SKM-1 (cell line): Measurements from ENCODE around the gene MOAP1.
"Not testable (repeated sequence)": the region's sequence is repeated elsewhere in the genome, so short reads cannot be mapped to it uniquely, and the experiment has no call there.

Source experiments
- DNase-seq: peaks from one replicate; lab custom pipeline; 2025; ENCODE audit not compliant: unreplicated experiment; lab: John Stamatoyannopoulos, UW

The MOAP1 gene, protein sequence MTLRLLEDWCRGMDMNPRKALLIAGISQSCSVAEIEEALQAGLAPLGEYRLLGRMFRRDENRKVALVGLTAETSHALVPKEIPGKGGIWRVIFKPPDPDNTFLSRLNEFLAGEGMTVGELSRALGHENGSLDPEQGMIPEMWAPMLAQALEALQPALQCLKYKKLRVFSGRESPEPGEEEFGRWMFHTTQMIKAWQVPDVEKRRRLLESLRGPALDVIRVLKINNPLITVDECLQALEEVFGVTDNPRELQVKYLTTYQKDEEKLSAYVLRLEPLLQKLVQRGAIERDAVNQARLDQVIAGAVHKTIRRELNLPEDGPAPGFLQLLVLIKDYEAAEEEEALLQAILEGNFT

GRCh38 chr14:93184391-93185348, at the start of gene MOAP1, which contains the start of gene LYSET:
TSS of gene MOAP1 (minus strand) at chr14:93184897. CDS start at chr14:93184242, 655 bp downstream.
TSS of gene LYSET (plus strand) at chr14:93185317. CDS start at chr14:93185406, 89 bp downstream.
- peak; percentile 13 for DNase-seq

GRCh38 chr14:93233078-93233477, 48.4 kb upstream of the MOAP1 start:
- DNase-seq, result not testable (repeated sequence)

- no peak for DNase-seq
Observed at GRCh38 chr14:93232159-93232558, 47.5 kb upstream of the MOAP1 start.

- DNase-seq, result no peak
Observed at GRCh38 chr14:93231129-93231979, 46.7 kb upstream of the MOAP1 start.

- no peak for DNase-seq
Observed at GRCh38 chr14:93230539-93230938, 45.8 kb upstream of the MOAP1 start.

DNA sequence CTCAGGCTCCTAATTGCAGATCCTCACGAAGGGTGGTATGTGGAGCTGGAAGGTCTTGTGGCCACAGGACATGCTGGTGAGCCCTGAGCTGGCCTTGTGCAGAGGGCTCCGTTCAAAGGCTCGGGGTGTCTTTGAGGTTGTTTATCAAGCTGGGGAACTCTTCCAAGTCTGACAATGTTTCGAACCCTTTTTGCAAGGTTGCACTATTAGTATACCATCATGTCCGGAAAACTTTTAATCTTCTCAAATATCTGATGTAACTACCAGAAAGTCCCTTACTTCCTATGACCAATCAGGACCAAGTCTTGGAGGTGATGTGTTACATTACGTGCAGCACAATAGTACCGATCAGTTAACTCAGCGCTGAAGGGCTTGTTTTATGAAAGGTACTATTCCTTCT, 43.9 kb upstream of the MOAP1 start:
- DNase-seq, result no peak

- no peak for DNase-seq
Observed at GRCh38 chr14:93223565-93223964, 38.9 kb upstream of the MOAP1 start.

GRCh38 chr14:93220509-93220908, 35.8 kb upstream of the MOAP1 start:
- no peak for DNase-seq

GRCh38 chr14:93219103-93219726, 34.5 kb upstream of the MOAP1 start:
- DNase-seq, result peak; percentile 1

- DNase-seq, result no peak
Observed at GRCh38 chr14:93214598-93214997, 29.9 kb upstream of the MOAP1 start.

- DNase-seq, result no peak
Observed at GRCh38 chr14:93212432-93212831, 27.7 kb upstream of the MOAP1 start.

GRCh38 chr14:93207468-93208308, 23.0 kb upstream of the MOAP1 start:
- no peak for DNase-seq

DNA sequence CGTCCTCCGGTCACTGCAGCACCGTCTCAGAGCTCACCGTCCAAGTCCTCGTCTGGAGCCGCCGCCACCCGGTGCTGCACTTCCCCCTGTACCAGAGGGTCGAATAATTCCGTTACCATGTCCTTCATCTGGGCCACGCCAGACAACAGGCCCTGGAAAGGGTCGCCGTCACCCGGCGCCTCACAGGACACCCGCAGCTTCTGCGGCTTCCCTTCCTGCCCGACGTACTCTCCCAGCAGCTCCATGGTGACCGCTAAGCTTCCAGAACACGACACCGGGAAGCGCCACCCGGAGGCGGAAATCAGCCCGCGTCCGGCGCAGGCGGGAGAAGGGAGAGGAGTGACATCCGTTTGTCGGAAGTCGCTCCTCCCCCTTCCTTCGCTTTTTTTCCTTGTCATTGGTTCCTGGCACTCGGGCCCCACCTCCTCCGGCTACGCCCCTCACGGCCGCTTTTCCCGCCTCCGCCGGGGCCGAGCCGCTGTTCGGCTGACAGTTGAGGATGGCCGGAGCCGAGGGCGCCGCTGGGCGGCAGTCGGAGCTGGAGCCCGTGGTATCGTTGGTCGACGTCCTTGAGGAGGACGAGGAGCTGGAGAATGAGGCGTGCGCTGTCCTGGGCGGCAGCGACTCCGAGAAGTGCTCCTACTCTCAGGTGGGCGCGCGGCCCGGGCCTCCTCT, 22.2 kb upstream of the MOAP1 start, which contains the start of the genes GON7 and UBR7:
Gene GON7 (minus strand): TSS at position 273 of the 675 bp plus-strand sequence. CDS start 28 bp downstream, at position 245.
Gene UBR7 (plus strand): TSS at position 464 of the 675 bp plus-strand sequence. CDS start 36 bp downstream, at position 500.
- DNase-seq, result peak; percentile 55

DNA sequence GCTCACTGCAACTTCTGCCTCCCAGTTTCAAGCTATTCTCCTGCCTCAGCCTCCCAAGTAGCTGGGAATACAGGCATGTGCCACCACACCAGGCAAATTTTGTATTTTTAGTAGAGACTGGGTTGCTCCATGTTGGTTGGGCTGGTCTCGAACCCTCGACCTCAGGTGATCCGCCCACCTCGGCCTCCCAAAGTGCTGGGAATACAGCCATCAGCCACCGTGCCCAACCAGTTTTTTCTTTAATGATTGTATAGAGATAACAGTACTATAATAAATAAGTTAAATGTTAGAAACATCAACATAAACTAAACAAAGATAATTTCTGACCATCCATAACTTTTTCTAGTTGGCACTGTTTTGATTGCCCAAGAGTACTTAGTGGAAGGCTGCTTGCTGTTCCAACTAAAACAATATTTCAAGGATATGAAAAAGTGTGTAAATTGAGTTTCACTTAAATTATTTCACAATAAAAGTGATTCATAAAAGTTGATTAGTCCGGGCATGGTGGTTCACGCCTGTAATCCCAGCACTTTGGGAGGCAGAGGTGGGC, 16.5 kb upstream of the MOAP1 start:
- no peak for DNase-seq

GRCh38 chr14:93200553-93200952, 15.9 kb upstream of the MOAP1 start:
- no peak for DNase-seq

DNA sequence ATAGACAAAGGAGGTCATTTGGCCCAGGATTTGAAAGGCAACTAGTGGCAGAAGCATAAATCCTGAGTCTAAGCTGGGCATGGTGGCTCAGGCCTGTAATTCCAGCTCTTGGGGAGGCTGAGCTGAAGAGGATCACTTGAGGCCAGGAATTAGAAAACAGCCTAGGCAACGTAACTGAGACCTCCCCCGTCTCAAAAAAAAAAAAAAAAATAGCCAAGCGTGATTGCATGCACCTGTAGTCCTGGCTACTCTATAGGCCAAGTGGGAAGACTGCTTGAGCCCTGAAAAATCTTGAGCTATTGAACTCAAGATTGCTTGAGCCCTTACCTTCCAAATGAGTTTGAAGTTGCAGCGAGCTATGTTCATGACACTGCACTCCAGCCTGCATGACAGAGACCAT, 14.3 kb upstream of the MOAP1 start:
- no peak for DNase-seq

DNA sequence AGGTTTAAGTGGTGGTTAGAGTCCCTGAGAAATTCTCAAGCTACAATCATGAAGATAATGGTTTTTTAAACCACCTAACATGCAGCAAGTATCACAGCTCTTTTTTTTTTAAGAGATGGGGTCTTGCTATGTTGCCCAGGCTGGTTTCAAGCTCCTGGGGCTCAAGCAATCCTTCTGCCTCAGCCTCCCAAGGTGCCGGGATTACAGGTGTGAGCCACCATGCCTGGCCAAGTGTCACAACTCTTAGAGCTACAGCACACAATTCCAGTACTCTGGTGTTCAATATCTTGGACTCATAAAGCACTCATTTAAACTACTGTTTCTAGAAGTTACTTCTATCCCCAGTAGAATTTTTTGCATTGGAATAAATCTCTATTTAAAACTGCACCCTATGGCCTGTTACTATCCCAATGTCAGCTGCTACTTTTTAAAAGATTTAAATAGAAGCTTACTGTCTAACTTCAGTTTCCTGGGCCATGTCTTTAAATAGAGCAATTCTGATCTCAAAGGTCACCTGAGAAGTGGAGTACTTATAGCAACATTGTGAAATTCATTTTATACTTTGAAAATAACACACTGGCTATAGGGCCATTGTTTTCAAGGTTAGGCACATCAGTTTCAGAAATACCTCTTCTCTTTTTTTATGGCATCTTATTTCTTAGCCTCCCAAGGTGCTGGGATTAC, 10.8 kb upstream of the MOAP1 start:
- DNase-seq, result no peak

DNA sequence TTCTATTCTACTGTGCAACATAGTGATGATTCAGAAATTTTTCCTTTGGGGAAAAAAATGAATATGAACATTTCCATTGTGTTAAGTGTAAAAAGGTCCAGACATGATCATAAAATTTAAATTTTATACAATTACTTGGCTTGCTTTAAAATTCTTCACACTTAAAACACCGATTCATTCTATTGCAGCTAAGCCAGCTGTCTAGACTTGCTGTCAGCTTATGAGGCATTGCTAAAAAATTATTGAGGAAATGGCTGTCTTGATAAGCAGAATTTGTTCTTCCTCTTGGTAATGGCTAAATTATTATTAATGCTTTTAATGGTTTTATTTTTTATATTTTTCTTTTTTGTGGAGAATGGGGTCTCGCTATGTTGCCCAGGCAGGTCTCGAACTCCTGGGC, 2.3 kb upstream of the MOAP1 start:
- no peak for DNase-seq
